ENCODE data around the gene ANKS3. TPM values are rescaled to one million over a fixed set of nuclear protein-coding genes. Genes with fewer than 3 reads are reported as not detected.

Gene ANKS3
- total RNA-seq, 1 experiment from 2014 or later: 13.8 TPM

GRCh38 chr16:4687946-4688673, 46.0 kb downstream of the ANKS3 start:
- DNase-seq (ENCODE audit: extremely low read depth, low read depth): no peak

DNA sequence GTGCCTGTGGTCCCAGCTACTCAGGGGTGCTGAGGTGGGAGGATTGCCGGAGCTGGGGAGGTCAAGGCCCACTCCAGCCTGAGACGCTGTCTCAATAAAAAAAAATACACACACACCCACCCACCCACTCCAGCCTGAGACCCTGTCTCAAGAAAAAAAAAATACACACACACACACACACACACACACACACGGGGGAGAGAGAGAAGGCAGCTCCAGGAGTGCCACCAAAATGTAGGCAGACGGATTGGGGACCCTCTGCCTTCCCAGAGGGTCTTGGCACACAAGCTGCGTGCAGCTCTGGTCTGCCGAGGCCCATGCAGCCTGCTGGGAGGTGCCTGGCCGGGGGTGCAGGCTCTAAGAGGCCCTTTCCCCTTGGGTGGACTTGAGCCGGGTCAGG, 46.7 kb downstream of the ANKS3 start:
- no peak for DNase-seq (ENCODE audit: extremely low read depth, low read depth)

GRCh38 chr16:4686497-4687210, 47.4 kb downstream of the ANKS3 start:
- no peak for DNase-seq (ENCODE audit: extremely low read depth, low read depth)

GRCh38 chr16:4685776-4686496, 48.1 kb downstream of the ANKS3 start:
- no peak for DNase-seq (ENCODE audit: extremely low read depth, low read depth)

DNA sequence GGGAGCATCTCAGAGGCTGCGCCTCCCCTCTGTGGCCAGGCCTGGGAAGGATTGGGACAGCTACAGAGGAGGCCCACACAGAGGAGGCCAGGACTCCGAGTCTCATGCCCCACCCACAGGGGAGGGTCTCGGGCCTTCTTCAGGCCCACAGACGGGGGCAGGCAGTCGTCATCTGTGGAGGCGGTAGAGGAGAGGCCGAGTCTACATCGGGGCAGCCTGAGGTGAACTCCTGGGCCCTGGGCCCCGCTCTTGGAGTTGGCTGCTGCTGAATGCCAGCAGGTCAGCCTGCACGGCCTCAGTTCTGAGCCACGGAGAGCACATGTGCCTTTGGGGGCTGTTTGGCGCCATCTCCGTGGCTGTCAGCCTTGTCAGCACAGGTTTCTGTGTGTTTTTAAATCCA, 48.8 kb downstream of the ANKS3 start:
- DNase-seq (ENCODE audit: extremely low read depth, low read depth): no peak

GRCh38 chr16:4684763-4685162, 49.3 kb downstream of the ANKS3 start:
- no peak for DNase-seq (ENCODE audit: extremely low read depth, low read depth)

- DNase-seq (ENCODE audit: extremely low read depth, low read depth): no peak
These were observed 49.9 kb downstream of the ANKS3 start for GRCh38 chr16:4684058-4684715.

- no peak for DNase-seq (ENCODE audit: extremely low read depth, low read depth)
These were observed 50.6 kb downstream of the ANKS3 start for GRCh38 chr16:4683255-4684057.

GRCh38 chr16:4682616-4683254, 51.3 kb downstream of the ANKS3 start:
- no peak for DNase-seq (ENCODE audit: extremely low read depth, low read depth)

DNA sequence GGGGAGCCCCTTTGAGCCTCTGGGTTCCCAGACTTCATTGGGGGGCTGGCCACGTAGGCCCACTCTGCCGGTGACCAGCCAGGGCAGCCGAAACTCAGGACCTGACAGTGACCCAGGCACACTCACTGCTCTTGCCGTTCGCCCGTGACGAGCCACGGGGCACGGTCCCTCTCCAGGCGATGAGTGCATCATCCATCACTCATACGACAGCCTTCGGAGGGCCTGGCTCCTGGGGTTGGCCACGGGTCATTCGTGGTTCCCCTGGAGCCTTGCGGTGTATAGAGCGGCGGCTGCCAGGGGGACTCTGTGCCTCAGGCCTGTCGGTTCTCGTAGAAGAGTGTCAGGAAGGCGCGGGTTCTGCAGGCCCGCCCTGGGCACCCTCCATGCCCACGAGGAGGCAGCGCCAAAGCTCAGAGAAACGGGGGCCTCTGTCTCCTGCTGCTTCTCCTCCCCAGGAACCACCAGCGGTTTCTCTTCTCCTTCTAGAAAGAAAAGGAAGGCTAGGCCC, 51.9 kb downstream of the ANKS3 start:
- DNase-seq (ENCODE audit: extremely low read depth, low read depth): no peak

DNA sequence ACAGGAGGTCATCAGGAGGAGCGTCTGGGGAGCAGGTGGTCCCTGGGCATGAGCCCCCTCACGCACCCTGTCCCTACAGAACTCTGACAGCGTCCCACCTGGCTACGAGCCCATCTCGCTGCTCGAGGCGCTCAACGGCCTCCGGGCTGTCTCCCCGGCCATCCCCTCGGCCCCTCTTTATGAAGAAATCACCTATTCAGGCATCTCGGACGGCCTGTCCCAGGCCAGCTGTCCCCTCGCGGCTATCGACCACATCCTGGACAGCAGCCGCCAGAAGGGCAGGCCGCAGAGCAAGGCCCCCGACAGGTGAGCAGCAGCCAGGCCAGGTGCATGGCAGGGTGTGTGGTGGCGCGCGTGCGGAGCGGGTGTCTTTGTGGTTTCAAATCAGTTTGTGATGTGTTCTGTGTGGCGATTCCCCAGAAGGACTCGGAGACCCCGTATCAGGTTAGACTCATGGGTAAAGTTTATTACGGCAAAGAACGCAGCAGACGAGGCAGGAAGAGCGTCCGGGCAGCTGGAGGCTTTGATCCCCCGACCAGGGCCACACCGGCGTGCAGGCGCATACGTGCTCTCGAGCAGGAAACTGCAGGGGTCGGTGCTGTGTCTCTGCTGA, 52.5 kb downstream of the ANKS3 start:
- DNase-seq (ENCODE audit: extremely low read depth, low read depth): no peak

GRCh38 chr16:4680673-4681470, 53.2 kb downstream of the ANKS3 start:
- no peak for DNase-seq (ENCODE audit: extremely low read depth, low read depth)

GRCh38 chr16:4679850-4680636, 54.0 kb downstream of the ANKS3 start:
- no peak for DNase-seq (ENCODE audit: extremely low read depth, low read depth)

DNA sequence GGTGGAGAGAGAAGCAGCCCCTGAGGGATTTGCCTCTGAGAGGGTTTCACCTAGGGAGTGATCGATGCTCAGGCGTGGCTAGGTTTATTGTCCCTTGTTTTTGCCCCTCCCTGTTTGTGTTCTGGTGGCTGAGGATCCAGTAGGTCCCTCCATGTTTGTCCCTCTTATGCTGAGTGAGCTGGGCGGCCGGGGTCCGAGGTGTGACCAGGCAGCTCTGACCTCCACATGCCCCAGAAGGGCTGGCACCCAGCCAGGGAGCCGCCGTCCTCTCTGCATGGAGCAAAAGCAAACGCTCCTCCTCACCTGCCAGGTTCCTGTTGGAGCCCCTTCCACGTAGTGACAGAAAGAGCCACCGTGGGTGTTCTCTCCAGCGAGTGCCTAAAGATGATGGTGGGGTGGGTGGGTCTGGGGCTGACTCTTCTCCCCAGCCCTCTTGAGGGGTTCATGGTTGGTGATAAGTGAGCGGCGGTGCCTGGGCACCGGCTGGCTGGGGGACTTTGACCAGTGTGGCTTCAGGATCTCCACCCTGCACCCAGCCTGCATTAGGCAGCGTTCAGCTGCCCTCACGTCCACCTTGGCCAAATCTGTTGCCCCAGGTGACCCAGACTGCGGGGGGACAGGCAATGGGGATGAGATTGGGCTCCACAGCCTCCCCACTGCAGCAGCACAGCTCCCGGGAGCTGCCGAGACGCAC, 54.8 kb downstream of the ANKS3 start:
- DNase-seq (ENCODE audit: extremely low read depth, low read depth): no peak

DNA sequence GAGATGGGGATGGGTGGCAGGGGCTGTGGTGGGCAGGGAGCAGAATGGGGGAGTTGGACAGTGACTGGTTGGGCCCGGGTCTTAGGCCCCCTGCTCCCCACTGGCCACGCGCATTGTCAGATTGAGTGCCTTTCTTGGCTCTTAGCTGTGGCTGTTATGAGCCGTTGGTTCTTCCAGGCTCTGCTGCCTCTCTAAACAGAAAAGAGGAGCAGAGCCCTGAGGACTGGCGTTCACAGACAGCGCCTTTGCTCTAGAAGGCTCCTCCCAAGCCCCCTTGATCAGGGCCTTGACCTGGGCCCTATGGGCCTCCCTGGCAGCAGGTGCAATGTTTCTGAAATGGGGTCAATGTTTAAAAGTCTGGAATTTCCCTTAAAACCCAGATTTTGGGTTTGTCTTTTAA, 55.5 kb downstream of the ANKS3 start:
- no peak for DNase-seq (ENCODE audit: extremely low read depth, low read depth)

GRCh38 chr16:4677994-4678393, 56.1 kb downstream of the ANKS3 start:
- DNase-seq (ENCODE audit: extremely low read depth, low read depth): no peak

DNA sequence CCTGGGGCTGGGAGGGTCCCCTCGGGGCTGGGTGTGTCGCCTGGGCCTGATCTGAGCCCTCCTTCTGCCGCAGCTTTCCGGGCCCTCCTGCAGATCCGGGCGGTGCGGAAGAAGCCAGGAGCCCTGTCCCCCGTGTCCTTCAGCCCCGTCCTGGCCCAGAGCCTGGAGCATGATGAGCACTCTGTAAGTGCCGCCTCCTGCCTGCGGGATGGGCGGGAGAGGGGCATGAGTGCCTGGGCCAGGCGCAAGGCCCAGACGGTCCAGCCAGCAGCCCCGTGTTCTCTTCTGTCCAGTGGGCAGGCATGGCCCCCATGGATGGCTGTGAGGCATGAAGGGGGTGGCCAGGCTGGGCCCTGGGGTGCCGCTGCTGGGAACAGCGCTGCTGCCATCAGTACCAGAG, 56.7 kb downstream of the ANKS3 start:
- DNase-seq (ENCODE audit: extremely low read depth, low read depth): no peak

All from NCI-H460 (cell line).